Measurements from ENCODE around the gene TTYH1. TPM values are rescaled to one million over a fixed set of nuclear protein-coding genes. Genes with fewer than 3 reads are reported as not detected.

The TTYH1 gene
- total and polyA plus RNA-seq, 4 donors, result 170 to 1,011 (median 540) TPM

DNA sequence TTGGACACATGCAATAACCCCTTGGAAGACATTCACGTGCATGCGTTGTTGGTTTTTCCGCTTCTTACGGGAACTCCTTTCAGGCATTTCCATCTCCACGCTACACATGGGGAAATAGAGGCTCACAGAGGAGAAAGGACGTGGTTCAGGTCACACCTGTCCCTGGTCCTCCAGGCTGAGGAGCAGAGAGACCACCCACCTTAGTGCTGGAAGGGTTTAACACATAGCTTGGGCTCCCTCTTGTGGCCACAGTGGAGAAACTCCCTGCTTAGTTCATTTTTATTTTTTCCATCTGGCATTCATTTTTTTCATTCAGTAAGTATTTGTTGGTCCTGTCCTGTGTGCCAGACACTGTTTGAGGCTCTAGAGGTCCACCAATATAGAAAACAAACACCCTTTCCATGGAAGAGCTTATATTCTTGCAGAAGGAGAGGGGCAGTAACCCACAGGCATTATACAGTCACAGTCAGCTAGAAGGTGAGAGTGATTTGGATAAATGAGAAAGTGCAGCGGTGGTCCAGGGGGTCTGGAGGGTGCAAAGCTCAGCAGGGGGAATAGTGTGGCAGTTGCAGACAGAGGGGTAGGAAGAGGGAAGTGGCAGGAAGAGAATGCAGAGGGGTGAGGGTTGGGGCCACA lies 24.2 kb upstream of the TTYH1 start:
- no peak overlapping the region for H3K4me3 ChIP-seq (ENCODE audit: low read depth, low read length)
- no peaks in the 10 kb centered on the region for H3K9me3 ChIP-seq (ENCODE audit: control insufficient read depth, insufficient read depth, low read length)
- H3K4me1 ChIP-seq (ENCODE audit: control insufficient read depth, insufficient read depth, low read length), result peaks cover 10% of the 10 kb centered on the region
- DNase-seq (ENCODE audit: low read depth in 4 of 6, low spot score in 6 of 6), result peak in 4 of 6 donors; percentile 70 to 96 (median 83)
- peaks cover 6% of the 10 kb centered on the region for H3K27me3 ChIP-seq (ENCODE audit: control insufficient read depth, insufficient read depth, low read length)
- WGBS (ENCODE audit: insufficient coverage), result 0% methylated on average over 1 of the region's 7 CpGs
- H3K27ac ChIP-seq (ENCODE audit: low read depth, low read length), result no peak overlapping the region
- H3K36me3 ChIP-seq (ENCODE audit: control insufficient read depth, insufficient read depth, low read length), result no peaks in the 10 kb centered on the region

DNA sequence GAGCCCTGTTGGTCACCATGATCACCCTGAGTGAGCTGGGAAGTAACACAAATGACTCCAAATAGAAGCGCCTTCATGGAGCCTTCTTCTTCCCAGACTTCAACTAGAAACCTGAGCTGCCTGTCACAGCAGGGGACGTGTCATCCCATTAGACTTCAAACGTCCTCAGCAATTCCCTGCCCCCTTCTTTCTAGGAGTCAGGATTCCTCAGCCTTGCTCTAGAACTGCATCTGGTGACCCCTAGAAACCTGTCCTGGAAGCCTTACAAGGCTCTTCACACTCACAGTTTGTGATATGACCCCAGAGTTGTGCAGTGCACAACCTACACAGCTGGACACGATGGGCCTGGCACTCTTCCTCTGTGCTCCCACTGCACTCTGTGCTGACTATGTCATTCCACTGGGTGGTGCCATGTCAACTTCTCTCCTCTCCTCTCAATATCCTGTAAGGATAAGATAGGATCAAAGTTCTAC lies 23.6 kb upstream of the TTYH1 start:
- WGBS (ENCODE audit: insufficient coverage), result 39% methylated on average over 4 of the region's 4 CpGs
- no peaks in the 10 kb centered on the region for H3K9me3 ChIP-seq (ENCODE audit: control insufficient read depth, insufficient read depth, low read length)
- no peak overlapping the region for H3K27ac ChIP-seq (ENCODE audit: low read depth, low read length)
- peak in 1 of 6 donors; percentile 4 for DNase-seq (ENCODE audit: low read depth in 4 of 6, low spot score in 6 of 6)
- no peaks in the 10 kb centered on the region for H3K36me3 ChIP-seq (ENCODE audit: control insufficient read depth, insufficient read depth, low read length)
- peaks cover 6% of the 10 kb centered on the region for H3K27me3 ChIP-seq (ENCODE audit: control insufficient read depth, insufficient read depth, low read length)
- peaks cover 10% of the 10 kb centered on the region for H3K4me1 ChIP-seq (ENCODE audit: control insufficient read depth, insufficient read depth, low read length)
- no peak overlapping the region for H3K4me3 ChIP-seq (ENCODE audit: low read depth, low read length)

DNA sequence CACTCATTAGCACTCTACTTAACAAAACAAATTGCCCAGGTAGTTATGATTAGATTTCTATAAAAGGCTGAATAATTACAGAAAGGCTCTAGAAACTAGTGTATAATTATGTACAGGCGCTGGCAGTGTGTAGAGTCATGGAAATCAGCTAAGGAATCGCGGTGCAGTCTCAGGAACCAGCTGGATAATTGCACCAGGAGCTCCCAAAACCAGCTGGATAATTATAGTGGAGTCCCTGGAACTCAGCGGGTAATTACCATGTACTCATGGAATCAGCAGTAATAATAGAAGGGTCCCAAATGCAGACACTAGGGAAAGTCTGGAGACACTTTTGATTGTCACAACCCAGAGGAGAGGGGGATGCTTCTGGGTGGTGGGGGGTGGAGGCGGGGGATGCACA lies 23.2 kb upstream of the TTYH1 start:
- peaks cover 10% of the 10 kb centered on the region for H3K4me1 ChIP-seq (ENCODE audit: control insufficient read depth, insufficient read depth, low read length)
- H3K4me3 ChIP-seq (ENCODE audit: low read depth, low read length), result no peak overlapping the region
- no peaks in the 10 kb centered on the region for H3K9me3 ChIP-seq (ENCODE audit: control insufficient read depth, insufficient read depth, low read length)
- H3K27ac ChIP-seq (ENCODE audit: low read depth, low read length), result no peak overlapping the region
- DNase-seq (ENCODE audit: low read depth in 4 of 6, low spot score in 6 of 6), result peak in 2 of 6 donors; percentile 43 to 83
- H3K36me3 ChIP-seq (ENCODE audit: control insufficient read depth, insufficient read depth, low read length), result no peaks in the 10 kb centered on the region
- peaks cover 6% of the 10 kb centered on the region for H3K27me3 ChIP-seq (ENCODE audit: control insufficient read depth, insufficient read depth, low read length)
- WGBS (ENCODE audit: insufficient coverage), result 61% methylated on average over 2 of the region's 5 CpGs

DNA sequence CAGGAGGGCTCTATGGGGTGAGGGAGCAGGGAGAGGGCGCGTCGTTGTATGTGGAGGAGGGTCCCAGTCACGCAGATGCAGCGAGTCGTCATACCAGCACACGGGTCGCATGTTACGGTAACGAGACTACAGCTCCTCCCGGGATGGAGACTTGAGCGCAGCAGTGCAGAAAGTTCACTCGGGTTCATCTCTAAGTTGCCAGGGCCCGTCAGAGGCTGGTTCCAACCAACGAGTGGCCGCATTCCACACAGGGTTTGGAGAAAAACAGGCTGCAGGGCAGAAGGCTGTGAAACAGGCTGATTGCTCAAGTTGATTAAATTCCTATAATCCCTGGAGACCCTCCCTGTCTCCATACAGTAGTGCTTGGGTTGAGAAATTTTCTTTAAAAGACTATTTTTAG lies 21.9 kb upstream of the TTYH1 start:
- H3K36me3 ChIP-seq (ENCODE audit: control insufficient read depth, insufficient read depth, low read length), result no peaks in the 10 kb centered on the region
- no peaks in the 10 kb centered on the region for H3K27me3 ChIP-seq (ENCODE audit: control insufficient read depth, insufficient read depth, low read length)
- 87% methylated on average over 14 of the region's 16 CpGs for WGBS (ENCODE audit: insufficient coverage)

DNA sequence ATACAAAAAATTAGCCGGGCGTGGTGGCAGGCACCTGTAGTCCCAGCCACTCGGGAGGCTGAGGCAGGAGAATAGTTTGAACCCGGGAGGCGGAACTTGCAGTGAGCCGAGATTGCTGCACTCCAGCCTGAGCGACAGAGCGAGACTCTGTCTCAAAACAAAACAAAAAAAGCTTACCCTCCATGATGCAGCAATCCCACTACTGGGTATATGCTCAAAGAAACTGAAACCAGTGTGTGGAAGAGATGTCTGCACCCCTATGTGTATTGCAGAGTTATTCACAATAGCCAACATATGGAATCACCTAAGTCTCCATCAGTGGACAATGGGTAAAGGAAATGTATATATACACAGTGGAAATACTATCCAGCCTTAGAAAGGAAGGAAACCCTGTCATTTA lies 19.6 kb upstream of the TTYH1 start:
- Histone ChIP-seq H3K27me3 (ENCODE audit: control insufficient read depth, insufficient read depth, low read length) (no peaks in the 10 kb centered on the region), H3K4me1 (ENCODE audit: control insufficient read depth, insufficient read depth, low read length) (no peaks in the 10 kb centered on the region), H3K4me3 (ENCODE audit: low read depth, low read length) (no peak overlapping the region), H3K9me3 (ENCODE audit: control insufficient read depth, insufficient read depth, low read length) (no peaks in the 10 kb centered on the region), H3K27ac (ENCODE audit: low read depth, low read length) (no peak overlapping the region), H3K36me3 (ENCODE audit: control insufficient read depth, insufficient read depth, low read length) (no peaks in the 10 kb centered on the region)
- no peak for DNase-seq (ENCODE audit: low read depth in 4 of 6, low spot score in 6 of 6)
- 93% methylated on average over 3 of the region's 8 CpGs for WGBS (ENCODE audit: insufficient coverage)

More for the DNA sequence above, 21.9 kb upstream of the TTYH1 start:
- Histone ChIP-seq H3K27ac (ENCODE audit: low read depth, low read length) (no peak overlapping the region), H3K4me3 (ENCODE audit: low read depth, low read length) (no peak overlapping the region), H3K9me3 (ENCODE audit: control insufficient read depth, insufficient read depth, low read length) (no peaks in the 10 kb centered on the region), H3K4me1 (ENCODE audit: control insufficient read depth, insufficient read depth, low read length) (peaks cover 4% of the 10 kb centered on the region)
- no peak for DNase-seq (ENCODE audit: low read depth in 4 of 6, low spot score in 6 of 6)

DNA sequence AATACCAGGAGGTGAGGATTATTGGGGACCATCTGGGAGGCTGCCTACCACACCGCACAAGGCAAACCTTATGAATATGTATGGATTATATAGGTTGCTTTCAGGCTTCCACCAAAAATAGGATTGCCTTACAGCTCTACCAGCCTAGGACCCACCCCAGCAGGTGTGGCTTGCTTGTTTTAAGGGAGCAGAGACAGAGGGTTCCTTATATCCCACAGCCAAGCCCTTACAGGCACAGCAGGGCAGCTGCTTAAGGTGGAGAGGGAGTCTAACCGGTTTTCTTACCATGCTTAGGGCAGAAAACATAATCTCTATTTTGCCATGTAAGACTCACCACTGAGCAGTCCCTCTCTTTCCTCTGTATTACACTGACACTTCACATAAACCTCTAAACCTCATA lies 16.1 kb upstream of the TTYH1 start:
- Histone ChIP-seq H3K36me3 (ENCODE audit: control insufficient read depth, insufficient read depth, low read length) (no peaks in the 10 kb centered on the region), H3K27ac (ENCODE audit: low read depth, low read length) (no peak overlapping the region), H3K9me3 (ENCODE audit: control insufficient read depth, insufficient read depth, low read length) (no peaks in the 10 kb centered on the region), H3K4me3 (ENCODE audit: low read depth, low read length) (no peak overlapping the region), H3K4me1 (ENCODE audit: control insufficient read depth, insufficient read depth, low read length) (no peaks in the 10 kb centered on the region), H3K27me3 (ENCODE audit: control insufficient read depth, insufficient read depth, low read length) (no peaks in the 10 kb centered on the region)
- DNase-seq (ENCODE audit: low read depth in 4 of 6, low spot score in 6 of 6), result no peak
- no CpG with 5 or more reads among the region's 2 CpGs for WGBS (ENCODE audit: insufficient coverage)

DNA sequence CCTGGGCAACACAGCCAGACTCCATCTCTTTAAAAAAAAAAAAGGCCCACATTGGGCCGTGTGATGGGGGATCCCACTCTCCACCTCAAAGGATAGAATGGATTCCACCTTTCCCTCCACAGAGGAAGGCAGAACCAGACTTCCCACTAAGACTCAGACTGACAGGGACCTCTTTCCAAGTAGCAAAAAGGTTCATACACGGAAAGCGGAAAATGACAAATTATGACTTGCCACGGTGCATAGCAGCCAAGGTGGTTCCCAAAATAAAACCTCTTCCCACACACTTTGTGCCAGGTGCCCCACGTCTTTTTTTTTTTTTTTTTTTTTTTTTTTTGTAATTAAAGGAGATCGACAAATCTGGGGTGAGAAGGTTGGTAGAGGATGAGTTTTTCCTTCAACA lies 14.4 kb upstream of the TTYH1 start:
- no peak for DNase-seq (ENCODE audit: low read depth in 4 of 6, low spot score in 6 of 6)
- Histone ChIP-seq H3K9me3 (ENCODE audit: control insufficient read depth, insufficient read depth, low read length) (no peaks in the 10 kb centered on the region), H3K27me3 (ENCODE audit: control insufficient read depth, insufficient read depth, low read length) (no peaks in the 10 kb centered on the region), H3K4me1 (ENCODE audit: control insufficient read depth, insufficient read depth, low read length) (no peaks in the 10 kb centered on the region), H3K27ac (ENCODE audit: low read depth, low read length) (no peak overlapping the region), H3K4me3 (ENCODE audit: low read depth, low read length) (no peak overlapping the region), H3K36me3 (ENCODE audit: control insufficient read depth, insufficient read depth, low read length) (no peaks in the 10 kb centered on the region)
- no CpG with 5 or more reads among the region's 6 CpGs for WGBS (ENCODE audit: insufficient coverage)

DNA sequence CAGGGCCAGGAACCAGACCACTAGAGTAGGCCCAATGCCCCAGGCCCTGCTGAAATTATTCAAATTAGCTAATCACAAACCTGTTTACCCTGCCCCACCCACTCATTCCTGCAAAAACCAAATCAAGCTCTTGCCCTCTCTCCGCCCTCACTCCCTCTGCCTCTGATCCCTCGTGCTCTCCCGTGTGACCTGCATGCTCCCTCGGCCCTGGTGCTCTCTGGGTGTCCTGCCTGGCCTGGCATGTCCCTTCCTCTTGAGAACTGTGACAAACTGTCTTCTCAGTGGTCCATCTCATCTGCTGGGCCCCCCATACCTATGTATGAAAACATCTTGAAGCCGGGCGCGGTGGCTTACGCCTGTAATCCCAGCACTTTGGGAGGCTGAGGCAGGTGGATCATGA lies 12.2 kb upstream of the TTYH1 start:
- Histone ChIP-seq H3K36me3 (ENCODE audit: control insufficient read depth, insufficient read depth, low read length) (no peaks in the 10 kb centered on the region), H3K4me1 (ENCODE audit: control insufficient read depth, insufficient read depth, low read length) (no peaks in the 10 kb centered on the region), H3K27me3 (ENCODE audit: control insufficient read depth, insufficient read depth, low read length) (no peaks in the 10 kb centered on the region), H3K27ac (ENCODE audit: low read depth, low read length) (no peak overlapping the region), H3K9me3 (ENCODE audit: control insufficient read depth, insufficient read depth, low read length) (no peaks in the 10 kb centered on the region), H3K4me3 (ENCODE audit: low read depth, low read length) (no peak overlapping the region)
- WGBS (ENCODE audit: insufficient coverage), result 79% methylated on average over 8 of the region's 8 CpGs
- DNase-seq (ENCODE audit: low read depth in 4 of 6, low spot score in 6 of 6), result no peak

DNA sequence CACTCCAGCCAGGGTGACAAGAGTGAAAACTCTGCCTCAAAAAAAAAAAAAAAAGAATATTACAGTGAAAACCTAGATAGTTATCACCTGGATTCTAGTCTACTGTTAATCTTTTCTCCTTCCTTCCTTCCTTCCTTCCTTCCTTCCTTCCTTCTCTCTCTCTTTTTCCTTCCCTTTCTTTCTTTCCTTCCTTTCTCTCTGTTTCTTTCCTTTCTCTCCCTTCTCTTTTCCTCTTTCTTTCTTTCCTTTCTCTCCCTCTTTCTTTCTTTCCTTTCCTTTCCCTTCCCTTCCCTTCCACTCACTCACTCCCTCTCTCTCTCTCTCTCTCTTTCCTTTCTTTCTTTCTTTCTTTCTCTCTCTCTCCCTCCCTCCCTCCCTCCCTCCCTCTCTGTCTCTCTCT lies 9.6 kb upstream of the TTYH1 start:
- no peaks in the 10 kb centered on the region for H3K4me1 ChIP-seq (ENCODE audit: control insufficient read depth, insufficient read depth, low read length)
- H3K9me3 ChIP-seq (ENCODE audit: control insufficient read depth, insufficient read depth, low read length), result no peaks in the 10 kb centered on the region
- H3K36me3 ChIP-seq (ENCODE audit: control insufficient read depth, insufficient read depth, low read length), result no peaks in the 10 kb centered on the region
- no peaks in the 10 kb centered on the region for H3K27me3 ChIP-seq (ENCODE audit: control insufficient read depth, insufficient read depth, low read length)
- DNase-seq (ENCODE audit: low read depth in 4 of 6, low spot score in 6 of 6), result no peak
- no peak overlapping the region for H3K4me3 ChIP-seq (ENCODE audit: low read depth, low read length)
- H3K27ac ChIP-seq (ENCODE audit: low read depth, low read length), result no peak overlapping the region

DNA sequence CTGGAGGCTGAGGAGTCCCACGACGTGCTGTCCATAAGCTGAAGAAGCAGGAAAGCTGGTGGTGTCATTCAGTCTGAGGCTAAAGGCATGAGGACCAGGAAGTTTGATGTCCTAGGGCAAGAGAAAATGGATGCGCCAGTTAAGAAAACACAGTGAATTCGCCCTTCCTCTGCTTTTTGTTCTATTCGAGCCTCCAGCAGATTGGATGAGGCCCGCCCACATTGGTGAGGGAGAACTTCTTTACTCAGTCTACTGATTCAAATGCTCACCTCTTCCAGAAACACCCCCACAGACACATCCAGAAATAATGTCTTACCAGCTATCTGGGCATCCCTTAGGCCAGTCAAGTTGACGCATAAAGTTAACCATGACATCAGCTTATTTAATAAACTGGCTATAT lies 7.5 kb upstream of the TTYH1 start:
- Histone ChIP-seq H3K27me3 (ENCODE audit: control insufficient read depth, insufficient read depth, low read length) (no peaks in the 10 kb centered on the region), H3K4me1 (ENCODE audit: control insufficient read depth, insufficient read depth, low read length) (no peaks in the 10 kb centered on the region), H3K27ac (ENCODE audit: low read depth, low read length) (no peak overlapping the region), H3K9me3 (ENCODE audit: control insufficient read depth, insufficient read depth, low read length) (no peaks in the 10 kb centered on the region), H3K36me3 (ENCODE audit: control insufficient read depth, insufficient read depth, low read length) (no peaks in the 10 kb centered on the region), H3K4me3 (ENCODE audit: low read depth, low read length) (no peak overlapping the region)
- no peak for DNase-seq (ENCODE audit: low read depth in 4 of 6, low spot score in 6 of 6)
- WGBS (ENCODE audit: insufficient coverage), result 87% methylated on average over 3 of the region's 7 CpGs

Data from spinal cord (tissue), 10 donors.